Measurements from ENCODE around the gene HELZ2.
A peak's percentile ranks its signal among the peaks of the same experiment; 100 is the strongest.

Gene HELZ2

GRCh38 chr20:63556873-63557478 is 17.1 kb downstream of the HELZ2 start:
- Histone ChIP-seq H3K9me3 (ENCODE audit: control insufficient read depth, insufficient read depth, low read depth, low read length) (no peaks in the 10 kb centered on the region), H3K4me1 (ENCODE audit: control insufficient read depth, insufficient read depth, low read length) (0 out of 2 replicates have a peak, but pooled peaks cover 2% of the 10 kb centered on the region), H3K27ac (ENCODE audit: extremely low read depth, low read depth, low read length) (no peak overlapping the region), H3K36me3 (ENCODE audit: control insufficient read depth in 2 of 2, insufficient read depth in 1 of 2, low read length in 2 of 2) (peaks cover 0 to 18% of the 10 kb centered on the region in 2 experiments; a peak in 1 of 3 replicates), H3K4me3 (ENCODE audit: low read depth, low read length) (no peak overlapping the region)
- ChIA-PET CTCF (no interaction called here), POLR2A (no interaction called here)
- TF ChIP-seq PRDM10 (tag by site-specific recombination; IDR thresholded peaks at IDR 0.05) (no peak), SP2 (tag by site-specific recombination; IDR thresholded peaks at IDR 0.05) (peak; percentile 36), KLF1 (tag by site-specific recombination; IDR thresholded peaks at IDR 0.05) (peak; percentile 36), GFI1B (tag by site-specific recombination; IDR thresholded peaks at IDR 0.05) (no peak), ZNF146 (tag by site-specific recombination; IDR thresholded peaks at IDR 0.05) (no peak), KLF16 (tag by site-specific recombination; IDR thresholded peaks at IDR 0.05) (no peak), ZBTB20 (tag by site-specific recombination; IDR thresholded peaks at IDR 0.05) (no peak), KLF8 (tag by site-specific recombination; IDR thresholded peaks at IDR 0.05) (peak; percentile 21; the same call in 1 of the 2 replicates), ZNF704 (tag by site-specific recombination; IDR thresholded peaks at IDR 0.05) (no peak), ZFHX2 (tag by site-specific recombination; conservative IDR thresholded peaks at IDR 0.05) (no peak), FEZF1 (tag by site-specific recombination; IDR thresholded peaks at IDR 0.05) (no peak), TCF7L2 (IDR thresholded peaks at IDR 0.05; ENCODE audit: borderline replicate concordance, low read depth, low read length) (no peak), ZNF341 (tag by site-specific recombination; IDR thresholded peaks at IDR 0.05; ENCODE audit: low read depth) (no peak), ZNF600 (tag by site-specific recombination; IDR thresholded peaks at IDR 0.05) (0 out of 2 replicates have a peak, but pooled peaks have one; percentile 35)

- no peaks in the 10 kb centered on the region for H3K9me3 ChIP-seq (ENCODE audit: control insufficient read depth, insufficient read depth, low read depth, low read length)
- POLR2A ChIA-PET, result no interaction called here
- TF ChIP-seq SCRT2 (tag by site-specific recombination; IDR thresholded peaks at IDR 0.05) (peak; percentile 55), KLF1 (tag by site-specific recombination; IDR thresholded peaks at IDR 0.05) (0 out of 2 replicates have a peak, but pooled peaks have one; percentile 15), ZNF341 (tag by site-specific recombination; IDR thresholded peaks at IDR 0.05; ENCODE audit: low read depth) (no peak)
- H3K36me3 ChIP-seq (ENCODE audit: control insufficient read depth in 2 of 2, insufficient read depth in 1 of 2, low read length in 2 of 2), result peaks cover 0 to 12% of the 10 kb centered on the region in 2 experiments; a peak in 1 of 3 replicates
- CTCF ChIA-PET, result no interaction called here
- H3K4me1 ChIP-seq (ENCODE audit: control insufficient read depth, insufficient read depth, low read length), result 0 out of 2 replicates have a peak, but pooled peaks cover 2% of the 10 kb centered on the region
- H3K4me3 ChIP-seq (ENCODE audit: low read depth, low read length), result no peak overlapping the region
- H3K27ac ChIP-seq (ENCODE audit: extremely low read depth, low read depth, low read length), result no peak overlapping the region
These were observed 18.2 kb downstream of the HELZ2 start for GRCh38 chr20:63555661-63556381.

Measured in HEK293 (cell line).